Endothelial cell of umbilical vein (primary cell): ENCODE data around the gene SLC7A7.
"Not testable (repeated sequence)": the region's sequence is repeated elsewhere in the genome, so short reads cannot be mapped to it uniquely, and the experiment has no call there.

Experiments used
- POLR2A ChIP-seq: IDR thresholded peaks from 2 replicates; pipeline ENCODE4 v1.6.1; 2012; ENCODE audit warnings: low read depth, mild to moderate bottlenecking, control low read depth, low read length
- POLR2AphosphoS5 ChIP-seq: IDR thresholded peaks from 2 replicates; pipeline ENCODE4 v1.6.1; 2012; ENCODE audit warnings: low read depth, mild to moderate bottlenecking, control low read depth, low read length, moderate library complexity; ENCODE audit not compliant: insufficient read depth
- TF ChIP-seq, protein P1 (sequence below), 2 donors: IDR thresholded peaks; 1 replicate in 1 of 2; 2 replicates in 1 of 2; pipeline ENCODE4 v1.5.1; 2011; ENCODE audit warnings: low read length in 2 of 2, mild to moderate bottlenecking in 2 of 2, moderate library complexity in 2 of 2, control low read depth in 1 of 2, inconsistent platforms in 1 of 2, low read depth in 1 of 2; ENCODE audit not compliant: insufficient read depth in 1 of 2; ENCODE audit errors: extremely low read depth in 1 of 2

DNA sequence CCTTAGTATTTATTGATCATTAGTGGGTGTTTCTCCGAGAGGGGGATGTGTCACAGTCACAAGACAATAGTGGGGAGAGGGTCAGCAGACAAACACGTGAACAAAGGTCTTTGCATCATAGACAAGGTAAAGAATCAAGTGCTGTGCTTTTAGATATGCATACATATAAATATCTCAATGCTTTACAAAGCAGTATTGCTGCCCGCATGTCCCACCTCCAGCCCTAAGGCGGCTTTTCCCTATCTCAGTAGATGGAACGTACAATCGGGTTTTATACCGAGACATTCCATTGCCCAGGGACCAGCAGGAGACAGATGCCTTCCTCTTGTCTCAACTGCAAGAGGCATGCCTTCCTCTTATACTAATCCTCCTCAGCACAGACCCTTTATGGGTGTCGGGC, 90.4 kb downstream of the SLC7A7 start:
- not testable (repeated sequence) for TF ChIP-seq POLR2A, POLR2AphosphoS5
- TF ChIP-seq, protein P1, sequence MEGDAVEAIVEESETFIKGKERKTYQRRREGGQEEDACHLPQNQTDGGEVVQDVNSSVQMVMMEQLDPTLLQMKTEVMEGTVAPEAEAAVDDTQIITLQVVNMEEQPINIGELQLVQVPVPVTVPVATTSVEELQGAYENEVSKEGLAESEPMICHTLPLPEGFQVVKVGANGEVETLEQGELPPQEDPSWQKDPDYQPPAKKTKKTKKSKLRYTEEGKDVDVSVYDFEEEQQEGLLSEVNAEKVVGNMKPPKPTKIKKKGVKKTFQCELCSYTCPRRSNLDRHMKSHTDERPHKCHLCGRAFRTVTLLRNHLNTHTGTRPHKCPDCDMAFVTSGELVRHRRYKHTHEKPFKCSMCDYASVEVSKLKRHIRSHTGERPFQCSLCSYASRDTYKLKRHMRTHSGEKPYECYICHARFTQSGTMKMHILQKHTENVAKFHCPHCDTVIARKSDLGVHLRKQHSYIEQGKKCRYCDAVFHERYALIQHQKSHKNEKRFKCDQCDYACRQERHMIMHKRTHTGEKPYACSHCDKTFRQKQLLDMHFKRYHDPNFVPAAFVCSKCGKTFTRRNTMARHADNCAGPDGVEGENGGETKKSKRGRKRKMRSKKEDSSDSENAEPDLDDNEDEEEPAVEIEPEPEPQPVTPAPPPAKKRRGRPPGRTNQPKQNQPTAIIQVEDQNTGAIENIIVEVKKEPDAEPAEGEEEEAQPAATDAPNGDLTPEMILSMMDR (IDR thresholded peaks at IDR 0.05; ENCODE audit: extremely low read depth in 1 of 2, insufficient read depth in 1 of 2, low read depth in 1 of 2, low read length in 2 of 2) = not testable (repeated sequence)
